Liver (tissue), 9 donors: ENCODE data around the gene PARD3B. TPM values are rescaled to one million over a fixed set of nuclear protein-coding genes. Genes with fewer than 3 reads are reported as not detected.

Experiments
- DNase-seq: peaks from one replicate; pipeline ENCODE4 v3.0.0-alpha.2; 2017; ENCODE audit warnings: low spot score
- H3K27ac ChIP-seq, 2 donors: one replicate each; pipeline ENCODE4 v1.7.0; 2013; ENCODE audit warnings: inconsistent platforms in 2 of 2, low read length in 2 of 2, control low read depth in 1 of 2, low read depth in 1 of 2, mild to moderate bottlenecking in 1 of 2
- H3K27me3 ChIP-seq, 4 donors: one replicate each; pipeline versions ENCODE4 v1.6.1 to v1.7.0; 2013; ENCODE audit warnings: low read length in 3 of 4, inconsistent platforms in 1 of 4, mild to moderate bottlenecking in 1 of 4, moderate library complexity in 1 of 4; ENCODE audit not compliant: control insufficient read depth in 4 of 4, insufficient read depth in 4 of 4
- H3K36me3 ChIP-seq, 4 donors: one replicate each; pipeline versions ENCODE4 v1.6.1 to v1.7.0; 2013; ENCODE audit warnings: low read length in 3 of 4, mild to moderate bottlenecking in 3 of 4, low read depth in 1 of 4, moderate library complexity in 1 of 4; ENCODE audit not compliant: control insufficient read depth in 4 of 4, insufficient read depth in 3 of 4
- H3K4me1 ChIP-seq, 4 donors: one replicate each; pipeline versions ENCODE4 v1.6.1 to v1.7.0; 2013; ENCODE audit warnings: low read length in 3 of 4, mild to moderate bottlenecking in 3 of 4, moderate library complexity in 1 of 4; ENCODE audit not compliant: control insufficient read depth in 4 of 4, insufficient read depth in 4 of 4
- H3K4me3 ChIP-seq, 3 donors: one replicate each; pipeline versions ENCODE4 v1.6.1 to v1.7.0; 2013; ENCODE audit warnings: low read length in 3 of 3, control low read depth in 1 of 3, low read depth in 1 of 3, mild to moderate bottlenecking in 1 of 3
- H3K9ac ChIP-seq, 2 donors: one replicate each; pipeline ENCODE4 v1.7.0; 2013; ENCODE audit warnings: low read length in 2 of 2, mild to moderate bottlenecking in 2 of 2, moderate library complexity in 2 of 2, control low read depth in 1 of 2, low read depth in 1 of 2
- H3K9me3 ChIP-seq, 4 donors: one replicate each; pipeline versions ENCODE4 v1.6.1 to v1.7.0; 2013; ENCODE audit warnings: low read length in 3 of 4; ENCODE audit not compliant: control insufficient read depth in 4 of 4
- GABPA ChIP-seq, 2 donors: IDR thresholded peaks in 1 of 2; conservative IDR thresholded peaks in 1 of 2; 2 replicates each; pipeline ENCODE4 v1.6.1; 2016; ENCODE audit warnings: antibody characterized with exemption in 2 of 2, mild to moderate bottlenecking in 1 of 2, moderate library complexity in 1 of 2
- HNF4A ChIP-seq, 2 donors: conservative IDR thresholded peaks; 2 replicates each; pipeline ENCODE4 v1.6.1; 2016; ENCODE audit warnings: antibody characterized with exemption in 2 of 2, mild to moderate bottlenecking in 2 of 2
- JUND ChIP-seq, 2 donors: IDR thresholded peaks; 2 replicates each; pipeline ENCODE4 v1.6.1; 2016; ENCODE audit warnings: antibody characterized with exemption in 2 of 2
- RAD21 ChIP-seq, 2 donors: IDR thresholded peaks; 2 replicates each; pipeline ENCODE4 v1.6.1; 2016; ENCODE audit warnings: antibody characterized with exemption in 2 of 2, mild to moderate bottlenecking in 2 of 2
- RXRA ChIP-seq, 2 donors: IDR thresholded peaks; 2 replicates each; pipeline ENCODE4 v1.6.1; 2017 to 2018; ENCODE audit warnings: antibody characterized with exemption in 2 of 2, mild to moderate bottlenecking in 1 of 2
- SP1 ChIP-seq: IDR thresholded peaks from 2 replicates; pipeline ENCODE4 v1.6.1; 2018; ENCODE audit warnings: antibody characterized with exemption, mild to moderate bottlenecking
- WGBS: extraction: QIAGEN DNeasy Blood & Tissue Kit; methylation state at CpG from one replicate; pipeline ENCODE4 v1.1.7; 2013; 5-methylcytosine and 5-hydroxymethylcytosine counted together
- polyA plus RNA-seq, 2 donors: library from polyadenylated mRNA; stranded (reverse) in 1 of 2; unstranded in 1 of 2; fragments of 200-250 nt in 1 of 2; fragments of >200 nt in 1 of 2; fragmentation: Nextera tagmentation in 1 of 2; extraction: Ambion mirVana in 1 of 2; gene quantifications; one replicate each; pipeline versions ENCODE4 v1.2.1 to v1.2.3, GENCODE V29; 2013 to 2015
- total RNA-seq, 2 donors: library from RNA; depleted of rRNA; stranded (reverse); fragments of >200 nt; gene quantifications; one replicate each; pipeline ENCODE4 v1.2.3, GENCODE V29; 2014
- TF ChIP-seq, protein P1 (sequence below): IDR thresholded peaks from 2 replicates; pipeline ENCODE4 v1.6.1; 2016; ENCODE audit warnings: antibody characterized with exemption, mild to moderate bottlenecking
- TF ChIP-seq, protein P2 (sequence below): fragments of 150-350 bp; IDR thresholded peaks from 2 replicates; pipeline ENCODE4 v1.5.1; 2017; ENCODE audit warnings: improper control_type of control experiment, low read depth, low read length; ENCODE audit not compliant: missing input control
- TF ChIP-seq, protein P3 (sequence below): IDR thresholded peaks from 2 replicates; pipeline ENCODE4 v1.6.1; 2016; ENCODE audit warnings: antibody characterized with exemption
- TF ChIP-seq, protein P4 (sequence below): IDR thresholded peaks from 2 replicates; pipeline ENCODE4 v1.6.1; 2016; ENCODE audit warnings: antibody characterized with exemption
- donor health status: healthy.
- donor health status: healthy.
- donor health status: healthy.
- donor health status: healthy.
- donor health status: healthy.

The PARD3B gene
- total and polyA plus RNA-seq, 4 donors = 1.1 to 10.3 (median 3.7) TPM

DNA sequence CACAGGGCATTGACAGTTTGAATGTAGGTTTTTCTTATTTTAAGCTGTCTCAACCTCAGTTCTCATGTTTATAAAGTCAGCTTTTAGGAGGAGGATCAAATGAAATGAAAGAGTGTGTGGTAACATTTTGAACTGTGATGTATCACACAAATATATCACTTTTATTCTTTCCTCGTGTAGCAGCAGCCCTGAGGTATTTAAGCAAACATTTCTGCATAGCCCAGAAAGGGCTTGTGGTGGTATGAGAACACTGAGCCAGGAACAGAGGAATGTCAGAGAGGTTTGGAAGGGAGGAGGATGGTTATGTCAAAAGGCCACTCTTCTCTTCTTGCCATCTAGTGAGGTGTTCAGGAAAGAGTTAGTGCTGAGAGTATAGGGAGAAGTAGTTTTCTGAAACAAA is 150.2 kb downstream of the PARD3B start (continued):
- TF ChIP-seq, protein P1, sequence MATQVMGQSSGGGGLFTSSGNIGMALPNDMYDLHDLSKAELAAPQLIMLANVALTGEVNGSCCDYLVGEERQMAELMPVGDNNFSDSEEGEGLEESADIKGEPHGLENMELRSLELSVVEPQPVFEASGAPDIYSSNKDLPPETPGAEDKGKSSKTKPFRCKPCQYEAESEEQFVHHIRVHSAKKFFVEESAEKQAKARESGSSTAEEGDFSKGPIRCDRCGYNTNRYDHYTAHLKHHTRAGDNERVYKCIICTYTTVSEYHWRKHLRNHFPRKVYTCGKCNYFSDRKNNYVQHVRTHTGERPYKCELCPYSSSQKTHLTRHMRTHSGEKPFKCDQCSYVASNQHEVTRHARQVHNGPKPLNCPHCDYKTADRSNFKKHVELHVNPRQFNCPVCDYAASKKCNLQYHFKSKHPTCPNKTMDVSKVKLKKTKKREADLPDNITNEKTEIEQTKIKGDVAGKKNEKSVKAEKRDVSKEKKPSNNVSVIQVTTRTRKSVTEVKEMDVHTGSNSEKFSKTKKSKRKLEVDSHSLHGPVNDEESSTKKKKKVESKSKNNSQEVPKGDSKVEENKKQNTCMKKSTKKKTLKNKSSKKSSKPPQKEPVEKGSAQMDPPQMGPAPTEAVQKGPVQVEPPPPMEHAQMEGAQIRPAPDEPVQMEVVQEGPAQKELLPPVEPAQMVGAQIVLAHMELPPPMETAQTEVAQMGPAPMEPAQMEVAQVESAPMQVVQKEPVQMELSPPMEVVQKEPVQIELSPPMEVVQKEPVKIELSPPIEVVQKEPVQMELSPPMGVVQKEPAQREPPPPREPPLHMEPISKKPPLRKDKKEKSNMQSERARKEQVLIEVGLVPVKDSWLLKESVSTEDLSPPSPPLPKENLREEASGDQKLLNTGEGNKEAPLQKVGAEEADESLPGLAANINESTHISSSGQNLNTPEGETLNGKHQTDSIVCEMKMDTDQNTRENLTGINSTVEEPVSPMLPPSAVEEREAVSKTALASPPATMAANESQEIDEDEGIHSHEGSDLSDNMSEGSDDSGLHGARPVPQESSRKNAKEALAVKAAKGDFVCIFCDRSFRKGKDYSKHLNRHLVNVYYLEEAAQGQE = no peak

DNA sequence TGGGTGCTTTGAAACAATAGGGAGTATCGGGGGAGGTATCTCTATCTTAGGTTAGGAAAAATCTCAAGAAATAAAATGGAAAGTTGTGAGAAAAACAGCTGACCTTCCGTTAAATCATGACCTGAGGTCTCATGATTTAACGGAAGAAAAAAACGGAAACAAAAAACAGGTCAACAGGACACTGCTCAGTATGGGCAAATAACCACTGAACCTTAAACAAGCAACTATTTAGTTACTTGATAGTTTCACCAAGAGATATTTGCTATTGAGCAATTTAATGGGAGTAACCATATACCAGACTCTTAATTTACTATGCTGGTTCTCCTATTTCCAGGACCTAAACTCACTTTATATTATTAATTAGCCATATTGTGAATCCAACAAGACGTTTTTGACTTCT is 150.8 kb downstream of the PARD3B start:
- 56% methylated on average over 5 of the region's 5 CpGs for WGBS
- no peak for DNase-seq

More for the DNA sequence above, 150.8 kb downstream of the PARD3B start:
- peak overlapping the region in 1 of 2 donors; percentile 21 for H3K27ac ChIP-seq
- H3K9ac ChIP-seq = no peak overlapping the region
- no peaks in the 10 kb centered on the region for H3K27me3 ChIP-seq
- no peaks in the 10 kb centered on the region for H3K36me3 ChIP-seq
- peak in 1 of 2 donors; percentile 20 for TF ChIP-seq RAD21 (IDR thresholded peaks at IDR 0.05)
- peak; percentile 56 to 62 for TF ChIP-seq HNF4A (conservative IDR thresholded peaks at IDR 0.05)
- TF ChIP-seq, protein P2, sequence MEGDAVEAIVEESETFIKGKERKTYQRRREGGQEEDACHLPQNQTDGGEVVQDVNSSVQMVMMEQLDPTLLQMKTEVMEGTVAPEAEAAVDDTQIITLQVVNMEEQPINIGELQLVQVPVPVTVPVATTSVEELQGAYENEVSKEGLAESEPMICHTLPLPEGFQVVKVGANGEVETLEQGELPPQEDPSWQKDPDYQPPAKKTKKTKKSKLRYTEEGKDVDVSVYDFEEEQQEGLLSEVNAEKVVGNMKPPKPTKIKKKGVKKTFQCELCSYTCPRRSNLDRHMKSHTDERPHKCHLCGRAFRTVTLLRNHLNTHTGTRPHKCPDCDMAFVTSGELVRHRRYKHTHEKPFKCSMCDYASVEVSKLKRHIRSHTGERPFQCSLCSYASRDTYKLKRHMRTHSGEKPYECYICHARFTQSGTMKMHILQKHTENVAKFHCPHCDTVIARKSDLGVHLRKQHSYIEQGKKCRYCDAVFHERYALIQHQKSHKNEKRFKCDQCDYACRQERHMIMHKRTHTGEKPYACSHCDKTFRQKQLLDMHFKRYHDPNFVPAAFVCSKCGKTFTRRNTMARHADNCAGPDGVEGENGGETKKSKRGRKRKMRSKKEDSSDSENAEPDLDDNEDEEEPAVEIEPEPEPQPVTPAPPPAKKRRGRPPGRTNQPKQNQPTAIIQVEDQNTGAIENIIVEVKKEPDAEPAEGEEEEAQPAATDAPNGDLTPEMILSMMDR = no peak
- TF ChIP-seq, protein P1 = peak; percentile 19
- TF ChIP-seq, protein P3, sequence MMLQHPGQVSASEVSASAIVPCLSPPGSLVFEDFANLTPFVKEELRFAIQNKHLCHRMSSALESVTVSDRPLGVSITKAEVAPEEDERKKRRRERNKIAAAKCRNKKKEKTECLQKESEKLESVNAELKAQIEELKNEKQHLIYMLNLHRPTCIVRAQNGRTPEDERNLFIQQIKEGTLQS = no peak
- TF ChIP-seq, protein P4, sequence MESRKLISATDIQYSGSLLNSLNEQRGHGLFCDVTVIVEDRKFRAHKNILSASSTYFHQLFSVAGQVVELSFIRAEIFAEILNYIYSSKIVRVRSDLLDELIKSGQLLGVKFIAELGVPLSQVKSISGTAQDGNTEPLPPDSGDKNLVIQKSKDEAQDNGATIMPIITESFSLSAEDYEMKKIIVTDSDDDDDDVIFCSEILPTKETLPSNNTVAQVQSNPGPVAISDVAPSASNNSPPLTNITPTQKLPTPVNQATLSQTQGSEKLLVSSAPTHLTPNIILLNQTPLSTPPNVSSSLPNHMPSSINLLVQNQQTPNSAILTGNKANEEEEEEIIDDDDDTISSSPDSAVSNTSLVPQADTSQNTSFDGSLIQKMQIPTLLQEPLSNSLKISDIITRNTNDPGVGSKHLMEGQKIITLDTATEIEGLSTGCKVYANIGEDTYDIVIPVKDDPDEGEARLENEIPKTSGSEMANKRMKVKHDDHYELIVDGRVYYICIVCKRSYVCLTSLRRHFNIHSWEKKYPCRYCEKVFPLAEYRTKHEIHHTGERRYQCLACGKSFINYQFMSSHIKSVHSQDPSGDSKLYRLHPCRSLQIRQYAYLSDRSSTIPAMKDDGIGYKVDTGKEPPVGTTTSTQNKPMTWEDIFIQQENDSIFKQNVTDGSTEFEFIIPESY = peak; percentile 24
- peak; percentile 35 for TF ChIP-seq SP1
- peak in 1 of 2 donors; percentile 34 for TF ChIP-seq GABPA (IDR thresholded peaks at IDR 0.05 in 1 of 2, conservative IDR thresholded peaks at IDR 0.05 in 1 of 2)
- TF ChIP-seq RXRA (IDR thresholded peaks at IDR 0.05) = peak; percentile 35 to 55
- TF ChIP-seq JUND (IDR thresholded peaks at IDR 0.05) = no peak
- H3K9me3 ChIP-seq = no peaks in the 10 kb centered on the region
- peaks cover 5 to 21% (median 8%) of the 10 kb centered on the region in 4 donors for H3K4me1 ChIP-seq
- H3K4me3 ChIP-seq = no peak overlapping the region
